Activated naive CD8-positive, alpha-beta T cell treated with anti-CD3 and anti-CD28 coated beads, Interleukin-2, amount 10 ng/mL, durations not matched to agents 7 days and 5 days (primary cell): ENCODE measurements around the gene LRIG1. TPM values are rescaled to one million over a fixed set of nuclear protein-coding genes. Genes with fewer than 3 reads are reported as not detected.
"Not testable (repeated sequence)": the region's sequence is repeated elsewhere in the genome, so short reads cannot be mapped to it uniquely, and the experiment has no call there.

Experiments used
- ATAC-seq: fragments of 150-1000 bp; cut with Tn5 transposase; one replicate; pipeline ENCODE4 v1.10.0; 2021; ENCODE audit warnings: low read depth, moderate library complexity
- POLR2A ChIA-PET: fragments of 350-600 bp; sonication (Branson Sonifier 250); formaldehyde crosslinking; loops from one replicate; lab custom pipeline; 2021; ENCODE audit warnings: antibody characterized with exemption; lab: Charles Lee
- DNase-seq: peaks from one replicate; pipeline ENCODE4 v3.0.0; 2021
- H3K27ac Mint-ChIP-seq: one replicate; pipeline ENCODE4 v1.8.0; 2022; ENCODE audit warnings: mild to moderate bottlenecking, mixed read lengths
- H3K27me3 Mint-ChIP-seq: one replicate; pipeline ENCODE4 v1.8.0; 2022; ENCODE audit warnings: mild to moderate bottlenecking, moderate library complexity, mixed read lengths
- H3K36me3 Mint-ChIP-seq: one replicate; pipeline ENCODE4 v1.8.0; 2021; ENCODE audit warnings: mild to moderate bottlenecking, mixed read lengths
- H3K4me1 Mint-ChIP-seq: one replicate; pipeline ENCODE4 v1.8.0; 2021; ENCODE audit warnings: mixed read lengths
- H3K4me3 Mint-ChIP-seq: one replicate; pipeline ENCODE4 v1.8.0; 2022; ENCODE audit warnings: mild to moderate bottlenecking, moderate library complexity, mixed read lengths
- H3K9me3 Mint-ChIP-seq: one replicate; pipeline ENCODE4 v1.8.0; 2021; ENCODE audit warnings: mixed read lengths
- total RNA-seq, 2 experiments: library from RNA; stranded (reverse); gene quantifications; one replicate each; pipeline ENCODE4 v1.2.3, GENCODE V29; 2021

Gene LRIG1
- total RNA-seq, 2 experiments from 2014 or later: 17.9 to 27.0 TPM

DNA sequence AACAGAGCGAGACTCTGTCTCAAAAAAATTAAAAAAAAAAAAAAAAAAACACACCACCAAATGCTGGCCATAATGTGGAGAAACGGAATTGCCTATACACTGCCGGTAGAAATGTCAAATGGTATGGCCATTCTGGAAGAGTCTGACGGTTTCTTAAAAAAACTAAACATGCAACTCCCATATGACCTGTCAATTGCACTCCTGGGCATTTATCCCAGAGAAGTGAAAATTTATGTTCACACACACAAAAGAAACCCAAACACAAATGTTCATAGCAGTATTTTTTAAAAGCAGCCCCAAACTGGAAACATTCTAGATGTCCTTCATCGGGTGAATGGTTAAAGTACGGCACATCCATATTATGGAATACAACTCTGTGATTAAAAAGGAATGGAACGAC lies 66.1 kb downstream of the LRIG1 start:
- H3K9me3 Mint-ChIP-seq: no peaks in the 10 kb centered on the region
- H3K4me3 Mint-ChIP-seq: no peak overlapping the region
- H3K27ac Mint-ChIP-seq: no peak overlapping the region
- H3K4me1 Mint-ChIP-seq: peaks cover 11% of the 10 kb centered on the region
- POLR2A ChIA-PET: no interaction called here
- ATAC-seq (no peak), DNase-seq (no peak)
- H3K27me3 Mint-ChIP-seq: peaks cover 2% of the 10 kb centered on the region
- H3K36me3 Mint-ChIP-seq: peaks cover 2% of the 10 kb centered on the region

DNA sequence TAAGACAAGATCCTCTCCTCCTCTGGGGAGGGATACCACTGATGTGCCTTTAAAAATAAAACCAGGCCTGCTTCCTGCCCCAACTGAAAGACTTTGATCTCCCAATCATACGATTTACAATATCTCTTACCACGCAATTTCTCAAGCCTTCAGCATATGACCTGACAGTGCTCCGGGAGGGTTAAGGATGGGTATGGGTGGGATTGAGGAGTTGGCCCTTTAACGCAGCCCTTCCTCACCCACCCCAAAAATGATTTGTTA lies 67.4 kb downstream of the LRIG1 start:
- peak overlapping the region; percentile 55 for H3K27ac Mint-ChIP-seq
- no peaks in the 10 kb centered on the region for H3K9me3 Mint-ChIP-seq
- POLR2A ChIA-PET: no interaction called here
- no peaks in the 10 kb centered on the region for H3K36me3 Mint-ChIP-seq
- H3K4me3 Mint-ChIP-seq: no peak overlapping the region
- H3K27me3 Mint-ChIP-seq: peaks cover 2% of the 10 kb centered on the region
- H3K4me1 Mint-ChIP-seq: peaks cover 8% of the 10 kb centered on the region
- DNase-seq (no peak), ATAC-seq (peak; percentile 36)

DNA sequence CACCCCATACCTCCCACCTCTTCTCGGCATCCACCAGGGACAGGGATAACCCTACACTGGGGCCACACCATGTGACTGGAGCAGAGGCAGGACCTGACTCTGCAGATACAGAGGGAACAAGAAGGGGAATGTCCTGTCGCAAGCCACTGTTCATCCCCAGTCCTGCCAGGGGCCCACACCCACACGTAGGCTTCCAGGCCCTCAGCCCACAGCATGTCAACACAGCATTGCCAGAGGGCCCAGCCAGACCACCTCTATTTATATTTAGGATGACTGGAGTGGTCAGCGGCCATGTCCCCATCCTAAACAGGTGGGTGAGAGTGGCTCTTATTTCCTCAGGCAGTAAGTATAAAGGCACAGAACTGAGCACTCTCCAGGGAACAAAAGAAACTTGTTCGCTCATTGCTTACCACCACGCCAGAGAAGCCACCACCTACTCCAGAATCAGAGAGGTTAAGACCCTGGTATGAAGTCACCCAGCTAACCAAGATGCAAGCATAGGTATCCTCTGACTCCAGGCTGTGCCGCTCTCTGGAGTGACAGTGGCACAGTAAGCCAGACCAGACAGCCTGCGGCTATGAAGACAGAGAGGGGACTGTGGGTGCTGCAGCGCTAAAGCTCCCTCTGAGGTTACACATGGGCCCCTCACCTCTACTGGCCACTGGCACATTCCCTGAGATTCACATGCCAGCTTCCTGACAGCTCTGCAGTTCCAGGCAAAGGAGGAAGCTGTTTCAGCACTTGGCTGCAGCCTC lies 67.9 kb downstream of the LRIG1 start:
- no peaks in the 10 kb centered on the region for H3K36me3 Mint-ChIP-seq
- no peak overlapping the region for H3K4me3 Mint-ChIP-seq
- H3K27ac Mint-ChIP-seq: no peak overlapping the region
- H3K27me3 Mint-ChIP-seq: peaks cover 2% of the 10 kb centered on the region
- ATAC-seq: no peak
- DNase-seq: no peak
- POLR2A ChIA-PET: no interaction called here
- H3K9me3 Mint-ChIP-seq: no peaks in the 10 kb centered on the region
- H3K4me1 Mint-ChIP-seq: peaks cover 8% of the 10 kb centered on the region

DNA sequence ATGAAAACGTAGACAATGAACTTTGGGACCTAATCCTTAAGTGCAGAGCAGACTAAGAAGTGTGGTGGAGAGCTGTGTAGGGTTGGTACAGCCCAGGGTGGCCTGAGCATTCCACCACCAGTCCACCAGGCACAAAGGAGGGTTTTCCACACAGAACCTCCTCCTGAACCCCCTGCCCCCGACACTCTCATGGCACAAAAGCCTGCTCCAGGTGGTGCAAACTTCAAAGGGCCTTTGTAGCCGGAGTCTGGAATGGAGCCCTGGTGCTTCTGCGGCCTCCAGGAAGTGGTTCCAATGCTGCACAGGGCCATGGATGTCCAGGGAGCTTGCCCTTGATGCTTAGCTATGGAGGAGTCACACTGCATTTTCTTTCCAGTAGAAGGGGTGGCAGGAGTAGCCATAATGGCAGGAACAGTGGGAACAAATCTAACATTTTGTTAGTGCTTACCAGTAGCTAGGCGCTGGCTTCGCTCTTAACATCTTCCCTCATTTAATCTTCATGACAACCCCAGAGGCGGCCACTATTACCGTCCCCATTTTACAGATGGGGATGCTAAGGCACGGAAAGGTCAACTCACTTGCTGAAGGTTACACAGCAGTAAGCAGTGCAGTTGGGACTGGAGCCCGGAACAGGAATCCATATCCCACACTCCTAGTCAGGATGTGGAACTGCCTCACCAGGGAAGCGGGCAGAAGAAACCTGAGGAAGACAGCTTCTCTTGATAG lies 68.6 kb downstream of the LRIG1 start:
- H3K36me3 Mint-ChIP-seq: no peaks in the 10 kb centered on the region
- no peak overlapping the region for H3K27ac Mint-ChIP-seq

DNA sequence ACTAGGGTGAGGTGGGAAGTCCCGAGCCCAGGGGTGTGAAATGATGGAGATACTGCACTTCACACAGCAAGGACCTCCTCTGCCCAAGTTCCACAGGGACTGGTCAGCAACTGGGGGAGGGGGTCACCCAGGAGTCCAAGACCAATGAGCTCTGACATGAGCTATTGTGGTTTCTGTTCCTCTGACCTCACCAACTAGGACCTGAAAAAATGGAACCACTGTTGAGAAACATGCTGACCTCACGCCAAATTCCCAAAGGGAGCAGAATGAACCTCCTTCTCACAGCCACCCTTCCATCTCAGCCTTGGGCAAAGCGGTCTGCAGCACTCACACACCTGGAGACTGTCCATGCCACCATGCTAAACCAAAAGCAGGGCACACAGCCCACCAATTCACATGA lies 69.3 kb downstream of the LRIG1 start:
- ATAC-seq (no peak), DNase-seq (no peak)
- no peaks in the 10 kb centered on the region for H3K9me3 Mint-ChIP-seq
- no peaks in the 10 kb centered on the region for H3K27me3 Mint-ChIP-seq
- peaks cover 8% of the 10 kb centered on the region for H3K4me1 Mint-ChIP-seq
- no peaks in the 10 kb centered on the region for H3K36me3 Mint-ChIP-seq
- no peak overlapping the region for H3K4me3 Mint-ChIP-seq
- H3K27ac Mint-ChIP-seq: no peak overlapping the region
- POLR2A ChIA-PET: no interaction called here

More for the DNA sequence above, 68.6 kb downstream of the LRIG1 start:
- ATAC-seq (no peak), DNase-seq (no peak)
- peaks cover 8% of the 10 kb centered on the region for H3K4me1 Mint-ChIP-seq
- H3K27me3 Mint-ChIP-seq: peaks cover 2% of the 10 kb centered on the region
- no peaks in the 10 kb centered on the region for H3K9me3 Mint-ChIP-seq
- H3K4me3 Mint-ChIP-seq: no peak overlapping the region
- POLR2A ChIA-PET: no interaction called here

DNA sequence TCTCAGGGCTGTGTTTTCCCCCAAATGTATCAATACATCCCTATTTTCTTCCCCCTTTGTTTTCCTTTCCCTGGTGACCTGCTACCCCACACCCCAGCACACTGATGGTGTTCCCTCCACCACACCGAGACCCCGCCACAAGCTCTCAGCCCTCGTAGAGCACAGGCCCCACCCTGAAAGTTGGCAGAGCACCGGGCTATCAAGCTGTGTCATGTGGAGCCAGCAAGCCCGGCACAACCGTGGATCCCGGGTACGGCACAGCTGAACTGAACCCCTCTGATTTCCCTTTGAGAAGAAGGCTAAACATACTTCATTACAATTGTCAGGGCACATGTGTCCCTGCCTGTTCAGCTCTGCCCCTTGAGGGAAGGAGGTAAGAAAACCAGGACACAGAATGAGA lies 69.9 kb downstream of the LRIG1 start:
- Mint-ChIP-seq H3K27ac (no peak overlapping the region), H3K4me3 (no peak overlapping the region), H3K9me3 (no peaks in the 10 kb centered on the region), H3K4me1 (peaks cover 7% of the 10 kb centered on the region), H3K36me3 (no peaks in the 10 kb centered on the region), H3K27me3 (no peaks in the 10 kb centered on the region)
- POLR2A ChIA-PET: no interaction called here
- ATAC-seq: no peak
- no peak for DNase-seq

DNA sequence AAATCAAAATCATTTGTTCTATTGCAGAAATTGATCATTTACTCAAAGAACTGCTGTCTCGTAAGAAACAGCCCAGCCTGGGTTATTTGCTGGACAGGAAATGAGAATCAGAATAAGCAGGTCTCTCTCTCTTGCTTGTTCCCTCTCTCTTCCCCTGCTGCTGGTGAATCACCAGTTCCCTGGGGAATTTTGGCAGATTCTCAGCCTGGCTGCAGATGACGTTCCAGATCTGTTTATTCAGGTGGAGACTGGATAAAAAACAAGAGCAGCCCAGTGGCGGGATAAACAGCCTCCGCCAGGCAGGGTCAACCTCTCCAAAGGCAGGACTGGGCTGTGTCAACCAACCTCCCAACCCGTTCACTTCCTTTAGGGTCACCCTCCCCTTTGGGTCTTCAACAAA lies 72.1 kb downstream of the LRIG1 start:
- Mint-ChIP-seq H3K27ac (no peak overlapping the region), H3K36me3 (peaks cover 3% of the 10 kb centered on the region), H3K4me3 (no peak overlapping the region), H3K4me1 (peaks cover 3% of the 10 kb centered on the region), H3K9me3 (peaks cover 3% of the 10 kb centered on the region), H3K27me3 (no peaks in the 10 kb centered on the region)
- POLR2A ChIA-PET: no interaction called here
- ATAC-seq (no peak), DNase-seq (no peak)

DNA sequence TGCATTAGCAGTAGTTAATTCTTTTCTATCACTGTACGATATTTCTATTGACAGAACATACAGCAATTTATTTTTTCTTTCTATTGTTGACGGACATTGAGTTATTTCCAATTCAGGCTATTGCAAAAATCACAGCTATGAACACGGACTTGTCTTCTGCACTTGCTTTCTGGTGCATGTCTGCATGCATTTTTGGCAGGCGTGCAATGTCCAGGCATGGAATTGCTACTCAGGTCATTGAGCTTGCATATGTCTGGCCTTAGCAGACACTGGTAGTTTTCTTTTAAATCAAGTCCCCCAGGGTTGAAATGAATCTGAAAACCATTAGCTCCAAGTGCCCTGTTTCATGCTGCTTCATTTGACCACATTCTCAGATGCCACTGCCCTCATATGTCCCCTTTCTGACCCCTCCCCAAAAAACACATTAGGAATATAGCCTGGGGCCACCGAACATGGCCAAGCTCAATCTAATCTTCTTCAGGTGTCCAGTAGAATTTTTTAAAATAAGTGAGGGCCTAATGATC lies 72.8 kb downstream of the LRIG1 start:
- DNase-seq (no peak), ATAC-seq (no peak)
- H3K4me3 Mint-ChIP-seq: no peak overlapping the region
- no peaks in the 10 kb centered on the region for H3K27me3 Mint-ChIP-seq
- no peak overlapping the region for H3K27ac Mint-ChIP-seq
- POLR2A ChIA-PET: no interaction called here
- peaks cover 6% of the 10 kb centered on the region for H3K9me3 Mint-ChIP-seq
- peaks cover 7% of the 10 kb centered on the region for H3K36me3 Mint-ChIP-seq
- H3K4me1 Mint-ChIP-seq: no peaks in the 10 kb centered on the region

DNA sequence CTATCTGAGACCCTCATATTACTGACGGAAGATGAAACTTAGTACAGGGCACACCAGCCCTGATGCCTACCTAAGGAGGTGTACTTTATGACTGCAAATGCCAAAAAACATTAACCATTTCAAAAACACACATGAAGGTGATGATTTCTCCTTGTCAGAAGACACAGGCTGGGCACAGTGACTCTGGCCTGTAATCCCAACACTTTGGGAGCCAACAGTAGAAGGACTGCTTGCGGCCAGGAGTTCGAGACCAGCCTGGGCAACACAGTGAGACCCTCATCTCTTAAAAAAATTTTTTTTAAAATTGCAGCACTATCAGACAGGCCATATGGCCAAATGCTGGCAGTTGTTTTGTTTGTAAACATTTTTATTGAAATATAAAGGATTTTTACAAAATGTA lies 73.5 kb downstream of the LRIG1 start:
- no peaks in the 10 kb centered on the region for H3K4me1 Mint-ChIP-seq
- H3K4me3 Mint-ChIP-seq: no peak overlapping the region
- no peak overlapping the region for H3K27ac Mint-ChIP-seq
- ATAC-seq (no peak), DNase-seq (no peak)
- H3K27me3 Mint-ChIP-seq: no peaks in the 10 kb centered on the region
- peaks cover 9% of the 10 kb centered on the region for H3K9me3 Mint-ChIP-seq
- POLR2A ChIA-PET: no interaction called here
- H3K36me3 Mint-ChIP-seq: peaks cover 10% of the 10 kb centered on the region

DNA sequence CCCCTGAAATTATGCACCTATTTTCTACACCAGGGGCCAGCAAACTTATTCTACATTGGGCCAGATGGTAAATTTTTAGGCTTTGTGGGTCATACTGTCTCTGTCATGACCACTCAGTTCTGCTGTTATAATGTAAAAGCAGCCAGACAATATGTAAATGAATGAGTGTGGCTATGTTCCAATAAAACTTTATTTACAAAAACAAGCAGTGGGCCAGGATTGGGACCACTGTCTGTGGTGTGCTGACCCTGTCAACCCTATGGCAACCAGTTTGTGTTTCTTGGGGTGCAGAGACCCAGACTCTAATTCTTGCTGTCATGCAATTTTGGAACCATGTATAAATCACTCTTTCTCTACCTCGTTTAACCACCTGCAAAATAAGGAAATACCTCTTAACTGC lies 74.7 kb downstream of the LRIG1 start:
- peaks cover 13% of the 10 kb centered on the region for H3K36me3 Mint-ChIP-seq
- H3K4me1 Mint-ChIP-seq: no peaks in the 10 kb centered on the region
- H3K4me3 Mint-ChIP-seq: no peak overlapping the region
- POLR2A ChIA-PET: no interaction called here
- DNase-seq (no peak), ATAC-seq (no peak)
- no peaks in the 10 kb centered on the region for H3K27me3 Mint-ChIP-seq
- H3K27ac Mint-ChIP-seq: no peak overlapping the region
- peaks cover 15% of the 10 kb centered on the region for H3K9me3 Mint-ChIP-seq

DNA sequence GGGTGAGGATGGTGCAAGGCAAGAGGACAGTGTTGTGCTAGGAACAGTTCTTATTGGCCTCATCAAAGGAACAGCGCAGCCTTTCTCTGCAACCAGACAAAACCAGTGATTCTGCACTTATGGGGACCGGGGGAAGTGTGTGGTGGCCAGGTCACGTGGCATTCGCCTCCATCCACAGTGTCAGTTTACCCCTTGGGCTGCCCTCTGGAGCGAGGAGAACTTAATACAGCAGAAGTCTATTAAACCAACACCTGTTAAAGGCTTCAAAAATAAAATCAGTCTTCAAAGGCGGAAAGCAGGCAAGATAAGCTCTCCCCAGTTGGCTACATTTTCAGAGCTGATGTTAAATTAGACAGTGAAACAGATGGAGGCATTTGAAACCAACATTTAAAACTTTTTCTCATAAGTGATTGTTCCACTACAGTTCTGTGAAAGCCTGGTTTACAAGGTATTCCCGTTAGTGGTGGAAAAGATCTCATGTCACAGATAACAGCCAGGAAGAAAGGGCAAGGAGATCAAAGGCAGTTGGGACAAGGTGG lies 75.2 kb downstream of the LRIG1 start:
- H3K27ac Mint-ChIP-seq: no peak overlapping the region
- peaks cover under 1% of the 10 kb centered on the region for H3K4me1 Mint-ChIP-seq
- peaks cover 19% of the 10 kb centered on the region for H3K9me3 Mint-ChIP-seq
- H3K4me3 Mint-ChIP-seq: no peak overlapping the region
- POLR2A ChIA-PET: no interaction called here
- no peak for ATAC-seq
- no peak for DNase-seq
- H3K36me3 Mint-ChIP-seq: peaks cover 14% of the 10 kb centered on the region
- H3K27me3 Mint-ChIP-seq: no peaks in the 10 kb centered on the region

DNA sequence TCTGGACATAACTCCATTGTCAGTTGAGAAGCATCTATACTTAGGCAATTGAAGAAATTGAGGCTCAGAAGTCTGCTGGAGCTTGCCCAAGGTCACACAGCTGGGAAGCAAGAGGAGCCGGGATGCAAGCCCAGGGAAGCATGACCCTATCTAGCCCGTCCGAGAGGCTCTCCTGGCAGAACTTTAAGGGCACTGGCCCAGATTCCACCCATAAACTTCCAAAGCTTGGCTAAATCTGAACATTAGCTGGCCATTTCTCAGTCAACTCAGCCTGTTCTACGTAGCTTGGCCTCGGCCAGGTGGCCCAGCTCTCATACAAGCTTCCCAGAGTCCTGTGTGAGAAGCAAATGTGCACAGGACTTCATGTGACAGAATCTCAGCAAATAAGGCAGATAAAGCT lies 75.8 kb downstream of the LRIG1 start:
- H3K36me3 Mint-ChIP-seq: peaks cover 20% of the 10 kb centered on the region
- ATAC-seq: no peak
- peaks cover 3% of the 10 kb centered on the region for H3K4me1 Mint-ChIP-seq
- DNase-seq: no peak
- H3K27me3 Mint-ChIP-seq: no peaks in the 10 kb centered on the region
- H3K4me3 Mint-ChIP-seq: no peak overlapping the region
- no peak overlapping the region for H3K27ac Mint-ChIP-seq
- H3K9me3 Mint-ChIP-seq: peaks cover 24% of the 10 kb centered on the region
- POLR2A ChIA-PET: no interaction called here

DNA sequence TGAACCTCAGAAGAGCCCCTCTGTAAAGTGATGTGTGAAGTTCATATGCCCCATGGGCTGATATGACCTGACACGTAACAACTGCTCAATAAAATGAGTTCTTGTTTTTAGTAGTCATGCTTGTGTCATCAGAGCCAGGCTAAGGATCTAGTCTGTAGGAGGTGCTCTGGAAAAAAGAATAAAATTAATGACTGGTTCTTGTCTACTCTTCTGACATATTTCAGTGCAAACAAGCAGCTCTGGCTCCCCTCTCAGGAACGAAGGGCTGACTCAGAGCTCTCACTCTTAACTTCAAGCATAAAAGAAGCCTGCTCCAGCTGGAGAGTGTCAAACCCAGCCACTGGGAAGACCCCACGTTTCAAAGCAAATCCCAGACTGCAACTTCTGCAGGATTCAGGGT lies 77.0 kb downstream of the LRIG1 start:
- H3K27me3 Mint-ChIP-seq: no peaks in the 10 kb centered on the region
- H3K36me3 Mint-ChIP-seq: peaks cover 27% of the 10 kb centered on the region
- no peak for ATAC-seq
- H3K4me1 Mint-ChIP-seq: peaks cover 7% of the 10 kb centered on the region
- POLR2A ChIA-PET: no interaction called here
- no peak overlapping the region for H3K4me3 Mint-ChIP-seq
- peaks cover 30% of the 10 kb centered on the region for H3K9me3 Mint-ChIP-seq
- no peak for DNase-seq
- no peak overlapping the region for H3K27ac Mint-ChIP-seq

DNA sequence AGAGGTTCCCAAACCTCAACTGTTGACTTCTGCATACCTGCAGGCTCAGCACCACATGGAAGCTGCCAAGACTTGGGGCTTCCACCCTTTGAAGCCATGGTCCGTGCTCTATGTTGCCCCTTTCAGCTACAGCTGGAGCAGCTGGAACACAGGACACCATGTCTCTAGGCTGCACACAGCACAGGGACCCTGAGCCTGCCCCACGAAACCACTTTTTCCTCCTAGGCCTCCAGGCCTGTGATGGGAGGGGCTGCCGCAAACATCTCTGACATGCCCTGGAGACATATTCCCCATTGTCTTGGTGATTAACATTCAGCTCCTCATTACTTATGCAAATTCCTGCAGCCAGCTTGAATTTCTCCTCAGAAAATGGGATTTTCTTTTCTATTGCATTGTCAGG lies 78.9 kb downstream of the LRIG1 start:
- ATAC-seq, POLR2A ChIA-PET, H3K4me3 Mint-ChIP-seq, H3K4me1 Mint-ChIP-seq, DNase-seq, H3K27me3 Mint-ChIP-seq, H3K27ac Mint-ChIP-seq: not testable (repeated sequence)
- H3K36me3 Mint-ChIP-seq: peaks cover 27% of the 10 kb centered on the region
- H3K9me3 Mint-ChIP-seq: peaks cover 30% of the 10 kb centered on the region
